Naive thymus-derived CD4-positive, alpha-beta T cell (primary cell): ENCODE results near the gene ZNF350. TPM values are rescaled to one million over a fixed set of nuclear protein-coding genes. Genes with fewer than 3 reads are reported as not detected.

Experiments
- ATAC-seq: fragments of 150-1000 bp; cut with Tn5 transposase; 2 replicates; pipeline ENCODE4 v1.10.0; 2021; ENCODE audit warnings: mild to moderate bottlenecking, moderate library complexity
- CTCF ChIA-PET: fragments of 350-600 bp; sonication (Branson Sonifier 250); formaldehyde crosslinking; loops from one replicate; lab custom pipeline; 2021; ENCODE audit warnings: antibody characterized with exemption; lab: Charles Lee
- POLR2A ChIA-PET: fragments of 350-600 bp; sonication (Branson Sonifier 250); formaldehyde crosslinking; loops from one replicate; lab custom pipeline; 2021; ENCODE audit warnings: antibody characterized with exemption, inconsistent platforms; lab: Charles Lee
- DNase-seq, 9 donors: peaks; one replicate each; pipeline versions ENCODE4 v3.0.0 to v3.0.0-alpha.2; 2020 to 2022; ENCODE audit warnings: mixed read lengths in 1 of 9
- H3K27ac ChIP-seq: one replicate; pipeline ENCODE4 v1.7.0; 2013; ENCODE audit warnings: mild to moderate bottlenecking, low read depth, low read length, moderate library complexity
- H3K27me3 ChIP-seq, 2 donors: one replicate each; pipeline ENCODE4 v1.7.0; 2013; ENCODE audit warnings: low read length in 2 of 2, mild to moderate bottlenecking in 2 of 2, moderate library complexity in 2 of 2; ENCODE audit not compliant: control insufficient read depth in 2 of 2, insufficient read depth in 2 of 2
- H3K36me3 ChIP-seq, 3 experiments: 1 replicate in 2 of 3; 2 replicates in 1 of 3; pipeline ENCODE4 v1.7.0; 2013; ENCODE audit warnings: low read length in 3 of 3, mild to moderate bottlenecking in 3 of 3, moderate library complexity in 1 of 3; ENCODE audit not compliant: insufficient read depth in 3 of 3, control insufficient read depth in 2 of 3
- H3K4me1 ChIP-seq, 2 donors: one replicate each; pipeline ENCODE4 v1.7.0; 2013; ENCODE audit warnings: low read length in 2 of 2, mild to moderate bottlenecking in 2 of 2, moderate library complexity in 1 of 2; ENCODE audit not compliant: control insufficient read depth in 2 of 2, insufficient read depth in 2 of 2
- H3K4me3 ChIP-seq: 2 replicates; pipeline ENCODE4 v1.7.0; 2013; ENCODE audit warnings: mild to moderate bottlenecking, low read length
- H3K9me3 ChIP-seq, 3 experiments: 1 replicate in 2 of 3; 2 replicates in 1 of 3; pipeline ENCODE4 v1.7.0; 2013; ENCODE audit warnings: low read length in 3 of 3; ENCODE audit not compliant: control insufficient read depth in 2 of 3
- H3K27ac Mint-ChIP-seq, 9 donors: one replicate each; pipeline ENCODE4 v1.8.0; 2020 to 2022; ENCODE audit warnings: mixed read lengths in 9 of 9, mild to moderate bottlenecking in 8 of 9, moderate library complexity in 5 of 9, inconsistent platforms in 2 of 9
- H3K27me3 Mint-ChIP-seq, 5 donors: one replicate each; pipeline ENCODE4 v1.8.0; 2021 to 2022; ENCODE audit warnings: mixed read lengths in 5 of 5, mild to moderate bottlenecking in 1 of 5
- H3K36me3 Mint-ChIP-seq, 5 donors: one replicate each; pipeline ENCODE4 v1.8.0; 2020 to 2022; ENCODE audit warnings: mixed read lengths in 5 of 5, mild to moderate bottlenecking in 3 of 5, inconsistent platforms in 1 of 5
- H3K4me1 Mint-ChIP-seq, 7 donors: one replicate each; pipeline ENCODE4 v1.8.0; 2020 to 2022; ENCODE audit warnings: mixed read lengths in 7 of 7, mild to moderate bottlenecking in 3 of 7, inconsistent platforms in 1 of 7
- H3K4me3 Mint-ChIP-seq, 10 donors: one replicate each; pipeline ENCODE4 v1.8.0; 2020 to 2022; ENCODE audit warnings: mild to moderate bottlenecking in 10 of 10, mixed read lengths in 10 of 10, moderate library complexity in 6 of 10, inconsistent platforms in 2 of 10
- H3K9me3 Mint-ChIP-seq, 11 donors: one replicate each; pipeline ENCODE4 v1.8.0; 2020 to 2022; ENCODE audit warnings: mixed read lengths in 11 of 11, mild to moderate bottlenecking in 4 of 11, inconsistent platforms in 1 of 11, moderate library complexity in 1 of 11
- intact Hi-C, 2 donors: fragments of 100-400 bp; cut with micrococcal nuclease; formaldehyde crosslinking; loops; one replicate each; pipeline ENCODE4 v1.15.1; 2023
- polyA plus RNA-seq, 2 donors: library from polyadenylated mRNA; unstranded; fragments of 300-500 nt; fragmentation: Illumina TruSeq; gene quantifications; one replicate each; pipeline ENCODE4 v1.2.3, GENCODE V29; 2021
- total RNA-seq, 6 experiments: library from RNA in 5 of 6; stranded (reverse) in 5 of 6; gene quantifications; 1 replicate in 5 of 6; 2 replicates in 1 of 6; pipeline ENCODE4 v1.2.3 and lab custom pipeline; 2021 to 2026

Gene ZNF350
- total and polyA plus RNA-seq, 7 experiments from 2014 or later, result 18.1 to 43.7 (median 29.1) TPM

DNA sequence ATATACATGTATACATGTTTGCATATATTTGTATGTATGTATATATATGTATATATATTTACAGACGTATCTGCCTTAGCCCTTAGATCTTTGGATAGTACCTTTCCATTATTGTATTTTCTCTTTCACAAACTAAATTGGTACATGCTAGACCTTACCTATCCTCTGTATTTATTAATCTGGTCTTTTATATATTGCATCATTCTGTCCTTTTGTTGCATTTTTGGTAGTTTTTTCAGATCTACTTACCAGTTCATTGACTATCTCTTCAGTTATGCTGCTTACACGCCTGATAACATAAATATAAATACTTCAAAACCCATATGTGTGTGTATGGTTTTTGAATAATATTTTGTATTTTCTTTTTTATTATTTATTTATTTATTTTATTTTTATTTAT, 47.7 kb downstream of the ZNF350 start:
- H3K36me3 ChIP-seq, result peaks cover 42 to 84% (median 47%) of the 10 kb centered on the region in 3 experiments
- Mint-ChIP-seq H3K4me1 (no peaks in the 10 kb centered on the region), H3K9me3 (peaks cover 16 to 100% (median 70%) of the 10 kb centered on the region in 11 donors), H3K27ac (no peak overlapping the region), H3K4me3 (no peak overlapping the region), H3K36me3 (peaks cover 63 to 99% (median 95%) of the 10 kb centered on the region in 5 donors), H3K27me3 (no peaks in the 10 kb centered on the region)
- DNase-seq (no peak), ATAC-seq (no peak)
- no peak overlapping the region for H3K27ac ChIP-seq
- H3K4me3 ChIP-seq, result no peak overlapping the region
- ChIA-PET CTCF (no interaction called here), POLR2A (no interaction called here)
- no peaks in the 10 kb centered on the region for H3K4me1 ChIP-seq
- H3K27me3 ChIP-seq, result no peaks in the 10 kb centered on the region
- peaks cover 6 to 81% (median 30%) of the 10 kb centered on the region in 3 experiments for H3K9me3 ChIP-seq
- intact Hi-C loops, result no loop called here

DNA sequence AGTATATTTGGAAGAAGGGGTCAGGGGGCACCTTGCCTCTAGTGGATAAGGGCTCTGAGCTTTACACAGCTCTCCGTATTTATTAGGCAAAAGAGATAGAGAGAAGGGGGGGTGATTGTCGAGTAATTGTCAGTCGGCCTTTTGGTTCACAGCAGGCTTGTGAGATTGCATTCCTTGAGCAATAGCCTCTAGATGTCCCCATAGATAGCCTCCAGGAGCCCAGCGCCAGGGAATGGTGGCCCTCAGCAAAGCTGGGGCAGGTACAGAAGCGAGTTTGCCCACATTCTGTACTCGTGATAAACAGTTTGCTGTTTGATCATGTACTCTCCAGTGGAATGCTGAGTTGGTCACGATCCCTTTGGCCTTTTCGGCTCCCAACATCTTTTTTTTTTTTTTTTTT, 54.7 kb downstream of the ZNF350 start:
- no peak overlapping the region for H3K4me3 Mint-ChIP-seq
- POLR2A ChIA-PET, result no interaction called here
- ATAC-seq (no peak), DNase-seq (no peak)
- Histone ChIP-seq H3K27ac (no peak overlapping the region), H3K36me3 (peaks cover under 1 to 70% (median 15%) of the 10 kb centered on the region in 3 experiments), H3K9me3 (peaks cover under 1 to 48% (median 13%) of the 10 kb centered on the region in 3 experiments), H3K4me1 (peaks cover 0 to 4% of the 10 kb centered on the region in 2 donors), H3K4me3 (no peak overlapping the region), H3K27me3 (no peaks in the 10 kb centered on the region)
- H3K27me3 Mint-ChIP-seq, result no peaks in the 10 kb centered on the region
- CTCF ChIA-PET, result no interaction called here
- no peak overlapping the region for H3K27ac Mint-ChIP-seq
- peaks cover 13 to 35% (median 29%) of the 10 kb centered on the region in 7 donors for H3K4me1 Mint-ChIP-seq
- peaks cover 10 to 95% (median 56%) of the 10 kb centered on the region in 11 donors for H3K9me3 Mint-ChIP-seq
- intact Hi-C loops, result no loop called here
- H3K36me3 Mint-ChIP-seq, result peaks cover 36 to 87% (median 83%) of the 10 kb centered on the region in 5 donors

DNA sequence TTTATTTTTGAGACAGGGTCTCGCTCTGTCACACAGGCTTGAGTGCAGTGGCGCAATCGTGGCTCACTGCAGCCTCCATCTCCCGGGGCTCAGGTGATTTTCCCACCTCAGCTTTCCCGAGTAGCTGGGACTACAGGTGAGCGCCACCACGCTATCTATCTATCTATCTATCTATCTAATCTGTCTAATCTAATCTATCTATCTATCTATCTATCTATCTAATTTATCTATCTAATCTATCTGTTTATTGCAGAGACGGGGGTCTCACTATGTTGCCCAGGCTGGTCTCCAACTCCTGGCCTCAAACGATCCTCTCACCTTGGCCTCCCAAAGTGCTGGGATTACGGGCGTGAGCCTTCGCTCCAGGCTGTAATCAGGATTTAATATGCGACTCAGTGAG, 58.8 kb downstream of the ZNF350 start:
- Histone ChIP-seq H3K27me3 (no peaks in the 10 kb centered on the region), H3K9me3 (peaks cover 0 to 21% (median 0%) of the 10 kb centered on the region in 3 experiments), H3K4me1 (peaks cover 4% of the 10 kb centered on the region in 2 donors), H3K27ac (peak overlapping the region; percentile 77), H3K4me3 (peak overlapping the region; percentile 70), H3K36me3 (peaks cover 0 to 37% (median 4%) of the 10 kb centered on the region in 3 experiments)
- intact Hi-C loops, result loop anchor here (1.0 to 10.0 kb wide), 10 partner anchors 23 to 1175 kb away; partner anchors contain the start of genes ZNF350 (in 2 of the 2), ZNF614 (in 2 of the 2), ZNF615 (in 2 of the 2) and ZNF649 (in 2 of the 2)
- ATAC-seq, result no peak
- Mint-ChIP-seq H3K36me3 (peaks cover 34 to 59% (median 55%) of the 10 kb centered on the region in 5 donors), H3K27ac (peak overlapping the region; percentile 87 to 96 (median 92)), H3K4me1 (peaks cover 19 to 41% (median 36%) of the 10 kb centered on the region in 7 donors), H3K9me3 (peaks cover 7 to 95% (median 56%) of the 10 kb centered on the region in 11 donors), H3K4me3 (peak overlapping the region; percentile 90 to 100 (median 97)), H3K27me3 (no peaks in the 10 kb centered on the region)
- DNase-seq, result no peak
- ChIA-PET POLR2A (interaction anchor here (0.7 kb wide), 1 partner anchor 347 kb away, joined by 3 read pairs; no protein-coding TSS in a partner anchor), CTCF (no interaction called here)

DNA sequence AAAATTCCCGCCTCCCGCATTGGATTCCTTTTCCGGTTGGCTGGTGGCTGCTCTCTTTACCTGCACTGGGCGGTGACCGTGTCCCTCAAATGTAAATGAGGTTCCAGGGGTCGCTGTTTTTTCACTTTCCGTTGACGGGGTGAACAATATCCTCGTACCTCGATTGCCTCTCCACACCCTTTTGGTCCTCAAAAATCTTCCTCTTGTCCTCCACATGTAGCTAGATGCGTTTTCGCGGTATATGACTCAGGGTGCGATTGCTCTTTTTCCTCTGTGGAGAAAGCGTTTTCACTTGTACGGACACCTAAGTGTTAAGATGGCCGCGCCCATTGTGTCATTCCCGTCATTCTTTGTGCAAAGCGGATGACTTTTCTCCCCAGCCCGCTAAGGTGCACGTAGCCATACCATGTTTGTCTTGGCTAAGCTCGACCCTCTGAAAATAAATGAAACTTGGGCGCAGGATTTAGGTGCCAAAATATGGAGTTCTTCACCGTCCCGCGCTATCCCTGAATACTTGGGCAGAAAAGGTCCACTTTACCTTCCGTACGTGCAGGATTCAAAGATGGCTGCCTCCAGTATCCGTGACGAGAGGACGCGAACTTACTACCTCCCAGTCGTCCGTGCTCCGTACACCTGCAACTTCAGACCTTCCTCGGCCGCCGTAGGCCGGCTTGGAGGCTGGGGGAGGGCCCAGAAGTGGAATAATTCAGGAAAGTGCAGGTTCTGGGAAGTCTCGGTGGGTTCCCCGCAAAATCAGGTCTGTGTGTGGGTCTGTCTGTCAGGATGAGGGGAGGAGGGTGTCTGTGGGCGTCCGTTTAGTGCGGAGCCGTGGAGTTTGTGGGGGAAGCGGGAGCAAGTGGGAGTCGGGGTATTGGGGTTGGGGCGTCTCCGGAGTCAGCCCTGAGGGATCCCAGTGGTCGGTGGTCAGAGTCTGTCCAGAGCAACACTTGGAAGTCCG, 59.6 kb downstream of the ZNF350 start, which contains the start of gene ZNF613:
Gene ZNF613, plus strand, starts transcription at position 689 of the 958 bp plus-strand sequence. CDS start 8,749 bp downstream, outside the sequence.
- H3K27ac Mint-ChIP-seq, result peak within 1 kb of the TSS; percentile 87 to 96 (median 92)
- peaks cover 0 to 27% (median 8%) of the 10 kb centered on the region in 3 experiments for H3K9me3 ChIP-seq
- peaks cover 7 to 96% (median 61%) of the 10 kb centered on the region in 11 donors for H3K9me3 Mint-ChIP-seq
- CTCF ChIA-PET, result no interaction called here
- H3K4me3 ChIP-seq, result peak within 1 kb of the TSS; percentile 70
- intact Hi-C loops, result loop anchor here (1.0 to 10.0 kb wide), 11 partner anchors 22 to 1176 kb away; partner anchors contain the start of genes ZNF350 (in 2 of the 2), ZNF614 (in 2 of the 2), ZNF615 (in 2 of the 2) and ZNF649 (in 2 of the 2)
- H3K4me3 Mint-ChIP-seq, result peak within 1 kb of the TSS; percentile 90 to 100 (median 97)
- H3K27me3 ChIP-seq, result no peaks in the 10 kb centered on the region
- H3K36me3 Mint-ChIP-seq, result peaks cover 34 to 56% (median 54%) of the 10 kb centered on the region in 5 donors
- DNase-seq (peak; percentile 65 to 87 (median 83)), ATAC-seq (peak; percentile 92)
- POLR2A ChIA-PET, result interaction anchor here (0.5 to 1.1 kb wide), 5 partner anchors 10 to 73 kb away, joined by 3 to 4 read pairs (median 3); partner anchors contain the start of gene ZNF350
- H3K27ac ChIP-seq, result peak within 1 kb of the TSS; percentile 77
- peaks cover 19 to 41% (median 36%) of the 10 kb centered on the region in 7 donors for H3K4me1 Mint-ChIP-seq
- peaks cover 4% of the 10 kb centered on the region in 2 donors for H3K4me1 ChIP-seq
- peaks cover 0 to 29% (median 0%) of the 10 kb centered on the region in 3 experiments for H3K36me3 ChIP-seq
- H3K27me3 Mint-ChIP-seq, result no peaks in the 10 kb centered on the region

DNA sequence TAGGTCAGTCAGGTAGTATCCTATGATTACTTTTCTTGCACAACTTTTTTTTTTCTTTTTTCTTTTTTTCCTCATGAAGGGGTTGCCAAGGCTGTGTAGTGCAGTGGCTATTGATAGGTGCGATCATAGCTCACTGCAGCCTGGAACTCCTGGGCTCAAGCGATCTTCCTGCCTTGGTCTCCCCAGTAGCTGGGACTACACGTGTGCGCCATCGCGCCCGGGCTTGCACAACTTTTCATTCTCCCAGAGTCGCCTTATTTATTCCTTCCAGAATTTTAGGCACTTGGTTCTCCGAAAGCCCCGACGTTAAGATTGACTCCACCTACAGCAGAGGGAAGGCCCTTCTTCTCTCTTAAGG, 60.2 kb downstream of the ZNF350 start:
- H3K4me3 ChIP-seq, result peak overlapping the region; percentile 70
- no peaks in the 10 kb centered on the region for H3K27me3 Mint-ChIP-seq
- peaks cover 4% of the 10 kb centered on the region in 2 donors for H3K4me1 ChIP-seq
- H3K4me1 Mint-ChIP-seq, result peaks cover 19 to 40% (median 36%) of the 10 kb centered on the region in 7 donors
- peak overlapping the region; percentile 87 to 96 (median 92) for H3K27ac Mint-ChIP-seq
- no peaks in the 10 kb centered on the region for H3K27me3 ChIP-seq
- peak overlapping the region; percentile 90 to 100 (median 97) for H3K4me3 Mint-ChIP-seq
- intact Hi-C loops, result loop anchor here (1.0 to 10.0 kb wide), 3 partner anchors 213 to 438 kb away; partner anchors contain the start of genes PPP2R1A (in 1 of the 2), ZNF616 (in 1 of the 2) and ZNF880 (in 1 of the 2)
- DNase-seq, result no peak
- POLR2A ChIA-PET, result interaction anchor here (0.5 to 1.1 kb wide), 6 partner anchors 9 to 74 kb away, joined by 3 to 4 read pairs (median 3); partner anchors contain the start of gene ZNF350
- CTCF ChIA-PET, result no interaction called here
- peaks cover 0 to 28% (median 13%) of the 10 kb centered on the region in 3 experiments for H3K9me3 ChIP-seq
- H3K36me3 Mint-ChIP-seq, result peaks cover 29 to 54% (median 47%) of the 10 kb centered on the region in 5 donors
- peak overlapping the region; percentile 77 for H3K27ac ChIP-seq
- H3K9me3 Mint-ChIP-seq, result peaks cover 4 to 96% (median 63%) of the 10 kb centered on the region in 11 donors
- peaks cover 0 to 22% (median 0%) of the 10 kb centered on the region in 3 experiments for H3K36me3 ChIP-seq
- no peak for ATAC-seq

GRCh38 chr19:51921949-51922348, 64.7 kb downstream of the ZNF350 start:
- POLR2A ChIA-PET, result no interaction called here
- peaks cover 10 to 30% (median 19%) of the 10 kb centered on the region in 5 donors for H3K36me3 Mint-ChIP-seq

More at GRCh38 chr19:51921949-51922348, 64.7 kb downstream of the ZNF350 start:
- Histone ChIP-seq H3K36me3 (peaks cover 0 to 3% (median 0%) of the 10 kb centered on the region in 3 experiments), H3K27ac (no peak overlapping the region), H3K9me3 (peaks cover 0 to 59% (median 16%) of the 10 kb centered on the region in 3 experiments), H3K4me1 (peaks cover 0 to 4% of the 10 kb centered on the region in 2 donors), H3K27me3 (no peaks in the 10 kb centered on the region), H3K4me3 (peak overlapping the region; percentile 9)
- H3K9me3 Mint-ChIP-seq, result peaks cover 4 to 100% (median 72%) of the 10 kb centered on the region in 11 donors
- CTCF ChIA-PET, result no interaction called here
- intact Hi-C loops, result loop anchor here in 1 of 2 donors (10.0 kb wide), 1 partner anchor 443 kb away; the partner anchor contains the start of gene ZNF880
- ATAC-seq (no peak), DNase-seq (peak in 2 of 9 donors; percentile 1 to 8)
- H3K4me3 Mint-ChIP-seq, result no peak overlapping the region
- H3K27me3 Mint-ChIP-seq, result no peaks in the 10 kb centered on the region
- H3K4me1 Mint-ChIP-seq, result peaks cover 4 to 8% (median 7%) of the 10 kb centered on the region in 7 donors
- H3K27ac Mint-ChIP-seq, result no peak overlapping the region
